A549 treated with Hydrocortisone at 1 μM for 4 hours (cell line): Measurements from ENCODE around the gene FAM151A. TPM values are rescaled to one million over a fixed set of nuclear protein-coding genes. Genes with fewer than 3 reads are reported as not detected.

ENCODE experiments used
- total RNA-seq: library from RNA; stranded (reverse); fragments of 200-300 nt; extraction: Qiagen RNA extraction; gene quantifications from 5 replicates; pipeline ENCODE4 v1.2.3, GENCODE V29; 2022

FAM151A gene
- 0.15 to 0.29 TPM (median 0.24 TPM) in 5 replicates for total RNA-seq

GRCh38 chr1:54623216-54624007 is at the start of gene FAM151A:
Gene FAM151A (minus strand): TSS chr1:54623525. CDS start chr1:54623395, 130 bp downstream.

GRCh38 chr1:54640863-54641836 is 17.8 kb upstream of the FAM151A start, which contains the start of gene MROH7:
Gene MROH7 (plus strand): TSS chr1:54641786. CDS start chr1:54652927, 11,141 bp downstream.

Other genes starting within 250 kb of the FAM151A start
- gene SSBP3, start 217.1 kb downstream of the FAM151A start, total RNA-seq: 5.7 to 7.4 TPM (median 6.4 TPM) in 5 replicates
- gene ACOT11, start 75.3 kb downstream of the FAM151A start, total RNA-seq: 2.0 to 2.4 TPM (median 2.1 TPM) in 5 replicates
- not detected in 5 replicates for gene MROH7, start 18.3 kb upstream of the FAM151A start, total RNA-seq
- gene TTC4, start 92.3 kb upstream of the FAM151A start, total RNA-seq: 24.5 to 36.5 TPM (median 27.8 TPM) in 5 replicates
- 4.2 to 5.1 TPM (median 4.6 TPM) in 5 replicates for gene PARS2, start 141.0 kb upstream of the FAM151A start, total RNA-seq
- not detected in 5 replicates for gene TTC22, start 177.8 kb upstream of the FAM151A start, total RNA-seq